ENCODE results near the gene ZFPM1.
"Not testable (repeated sequence)": the region's sequence is repeated elsewhere in the genome, so short reads cannot be mapped to it uniquely, and the experiment has no call there.

Gene ZFPM1

GRCh38 chr16:88482630-88483391 is 29.7 kb downstream of the ZFPM1 start:
- no peak for DNase-seq

- no peak for DNase-seq
These were observed 30.2 kb downstream of the ZFPM1 start for GRCh38 chr16:88483392-88483641.

- DNase-seq, result no peak
These were observed 31.7 kb downstream of the ZFPM1 start for GRCh38 chr16:88484505-88485365.

GRCh38 chr16:88485366-88485741 is 32.3 kb downstream of the ZFPM1 start:
- not testable (repeated sequence) for DNase-seq

GRCh38 chr16:88486398-88487123 is 33.5 kb downstream of the ZFPM1 start:
- no peak for DNase-seq

- no peak for DNase-seq
These were observed 34.0 kb downstream of the ZFPM1 start for GRCh38 chr16:88487124-88487432.

GRCh38 chr16:88487920-88488851 is 35.1 kb downstream of the ZFPM1 start:
- no peak for DNase-seq

GRCh38 chr16:88489163-88489741 is 36.2 kb downstream of the ZFPM1 start:
- no peak for DNase-seq

GRCh38 chr16:88491001-88491559 is 38.0 kb downstream of the ZFPM1 start:
- DNase-seq, result no peak

- no peak for DNase-seq
These were observed 38.7 kb downstream of the ZFPM1 start for GRCh38 chr16:88491560-88492310.

GRCh38 chr16:88493879-88494278 is 40.8 kb downstream of the ZFPM1 start:
- no peak for DNase-seq

- no peak for DNase-seq
These were observed 41.5 kb downstream of the ZFPM1 start for GRCh38 chr16:88494335-88495154.

- DNase-seq, result no peak
These were observed 42.2 kb downstream of the ZFPM1 start for GRCh38 chr16:88495268-88495772.

- no peak for DNase-seq
These were observed 44.7 kb downstream of the ZFPM1 start for GRCh38 chr16:88497561-88498462.

GRCh38 chr16:88498576-88499208 is 45.6 kb downstream of the ZFPM1 start:
- DNase-seq, result no peak

GRCh38 chr16:88499292-88499691 is 46.2 kb downstream of the ZFPM1 start:
- DNase-seq, result no peak

- no peak for DNase-seq
These were observed 46.8 kb downstream of the ZFPM1 start for GRCh38 chr16:88499836-88500251.

- no peak for DNase-seq
These were observed 47.2 kb downstream of the ZFPM1 start for GRCh38 chr16:88500255-88500661.

- DNase-seq, result no peak
These were observed 49.3 kb downstream of the ZFPM1 start for GRCh38 chr16:88502371-88502770.

Data from activated naive CD4-positive, alpha-beta T cell treated with anti-CD3 and anti-CD28 coated beads, Interleukin-2, amount 50 U/mL, for 16 hours (primary cell).